ENCODE measurements around the gene BLVRB.

GRCh38 chr19:40493778-40494177 lies 28.2 kb upstream of the BLVRB start:
- TF ChIP-seq CTCF (IDR thresholded peaks at IDR 0.05) = no peak
- TF ChIP-seq POLR2A (IDR thresholded peaks at IDR 0.05) = no peak
- TF ChIP-seq EP300 (IDR thresholded peaks at IDR 0.05) = no peak

Data from gastroesophageal sphincter (tissue), 3 donors.